ENCODE data around the gene CP.

Gene CP

GRCh38 chr3:149258298-149258697 lies 36.7 kb upstream of the CP start:
- TF ChIP-seq CTCF (IDR thresholded peaks at IDR 0.05; ENCODE audit: low read depth, low read length) = no peak
- H3K4me3 ChIP-seq (ENCODE audit: low read depth, low read length) = no peak overlapping the region

GRCh38 chr3:149252272-149252671 lies 30.6 kb upstream of the CP start:
- TF ChIP-seq CTCF (IDR thresholded peaks at IDR 0.05; ENCODE audit: low read depth, low read length) = no peak
- no peak overlapping the region for H3K4me3 ChIP-seq (ENCODE audit: low read depth, low read length)

- no peak for TF ChIP-seq CTCF (IDR thresholded peaks at IDR 0.05; ENCODE audit: low read depth, low read length)
Measured at GRCh38 chr3:149251186-149251585, 29.6 kb upstream of the CP start.

GRCh38 chr3:149247929-149248691 lies 26.5 kb upstream of the CP start:
- no peak for TF ChIP-seq CTCF (IDR thresholded peaks at IDR 0.05; ENCODE audit: low read depth, low read length)
- no peak overlapping the region for H3K4me3 ChIP-seq (ENCODE audit: low read depth, low read length)

More at GRCh38 chr3:149251186-149251585, 29.6 kb upstream of the CP start:
- no peak overlapping the region for H3K4me3 ChIP-seq (ENCODE audit: low read depth, low read length)

GRCh38 chr3:149247008-149247710 lies 25.5 kb upstream of the CP start:
- no peak overlapping the region for H3K4me3 ChIP-seq (ENCODE audit: low read depth, low read length)
- no peak for TF ChIP-seq CTCF (IDR thresholded peaks at IDR 0.05; ENCODE audit: low read depth, low read length)

- H3K4me3 ChIP-seq (ENCODE audit: low read depth, low read length) = no peak overlapping the region
- TF ChIP-seq CTCF (IDR thresholded peaks at IDR 0.05; ENCODE audit: low read depth, low read length) = no peak
Measured at GRCh38 chr3:149245738-149246451, 24.3 kb upstream of the CP start.
